NCI-H2227 treated with DMSO at 0.1 percent for 48 hours (cell line): ENCODE results near the gene RASSF9.

Source experiments
- DNase-seq: peaks from one replicate; lab custom pipeline; 2025; lab: John Stamatoyannopoulos, UW

RASSF9 gene

GRCh38 chr12:85821206-85821605 lies 15.0 kb downstream of the RASSF9 start:
- DNase-seq = no peak

GRCh38 chr12:85820101-85820500 lies 16.1 kb downstream of the RASSF9 start:
- DNase-seq = no peak

- DNase-seq = no peak
These were observed 21.5 kb downstream of the RASSF9 start for GRCh38 chr12:85814741-85815140.

GRCh38 chr12:85814071-85814470 lies 22.1 kb downstream of the RASSF9 start:
- no peak for DNase-seq

GRCh38 chr12:85809500-85809899 lies 26.7 kb downstream of the RASSF9 start:
- no peak for DNase-seq

GRCh38 chr12:85807730-85808129 lies 28.5 kb downstream of the RASSF9 start:
- DNase-seq = no peak

GRCh38 chr12:85805654-85806053 lies 30.6 kb downstream of the RASSF9 start:
- no peak for DNase-seq

GRCh38 chr12:85804663-85805062 lies 31.5 kb downstream of the RASSF9 start:
- DNase-seq = no peak

GRCh38 chr12:85803923-85804322 lies 32.3 kb downstream of the RASSF9 start:
- DNase-seq = no peak

- DNase-seq = no peak
These were observed 33.0 kb downstream of the RASSF9 start for GRCh38 chr12:85803231-85803630.

- DNase-seq = no peak
These were observed 38.1 kb downstream of the RASSF9 start for GRCh38 chr12:85798122-85798521.

- no peak for DNase-seq
These were observed 40.2 kb downstream of the RASSF9 start for GRCh38 chr12:85796001-85796400.

- no peak for DNase-seq
These were observed 41.7 kb downstream of the RASSF9 start for GRCh38 chr12:85794531-85794930.

GRCh38 chr12:85784096-85784720 lies 52.0 kb downstream of the RASSF9 start:
- DNase-seq = no peak

- no peak for DNase-seq
These were observed 53.5 kb downstream of the RASSF9 start for GRCh38 chr12:85782711-85783110.

- DNase-seq = no peak
These were observed 54.4 kb downstream of the RASSF9 start for GRCh38 chr12:85781766-85782165.

GRCh38 chr12:85779768-85780167 lies 56.4 kb downstream of the RASSF9 start:
- no peak for DNase-seq

GRCh38 chr12:85775091-85775490 lies 61.1 kb downstream of the RASSF9 start:
- DNase-seq = no peak

GRCh38 chr12:85765453-85765869 lies 70.7 kb downstream of the RASSF9 start:
- no peak for DNase-seq

GRCh38 chr12:85759623-85760022 lies 76.6 kb downstream of the RASSF9 start:
- DNase-seq = no peak

- DNase-seq = no peak
These were observed 77.1 kb downstream of the RASSF9 start for GRCh38 chr12:85759091-85759490.

GRCh38 chr12:85755760-85756159 lies 80.4 kb downstream of the RASSF9 start:
- no peak for DNase-seq
